ENCODE results near the gene SLC4A5. TPM values are rescaled to one million over a fixed set of nuclear protein-coding genes. Genes with fewer than 3 reads are reported as not detected.
A peak's percentile ranks its signal among the peaks of the same experiment; 100 is the strongest.

The SLC4A5 gene, protein sequence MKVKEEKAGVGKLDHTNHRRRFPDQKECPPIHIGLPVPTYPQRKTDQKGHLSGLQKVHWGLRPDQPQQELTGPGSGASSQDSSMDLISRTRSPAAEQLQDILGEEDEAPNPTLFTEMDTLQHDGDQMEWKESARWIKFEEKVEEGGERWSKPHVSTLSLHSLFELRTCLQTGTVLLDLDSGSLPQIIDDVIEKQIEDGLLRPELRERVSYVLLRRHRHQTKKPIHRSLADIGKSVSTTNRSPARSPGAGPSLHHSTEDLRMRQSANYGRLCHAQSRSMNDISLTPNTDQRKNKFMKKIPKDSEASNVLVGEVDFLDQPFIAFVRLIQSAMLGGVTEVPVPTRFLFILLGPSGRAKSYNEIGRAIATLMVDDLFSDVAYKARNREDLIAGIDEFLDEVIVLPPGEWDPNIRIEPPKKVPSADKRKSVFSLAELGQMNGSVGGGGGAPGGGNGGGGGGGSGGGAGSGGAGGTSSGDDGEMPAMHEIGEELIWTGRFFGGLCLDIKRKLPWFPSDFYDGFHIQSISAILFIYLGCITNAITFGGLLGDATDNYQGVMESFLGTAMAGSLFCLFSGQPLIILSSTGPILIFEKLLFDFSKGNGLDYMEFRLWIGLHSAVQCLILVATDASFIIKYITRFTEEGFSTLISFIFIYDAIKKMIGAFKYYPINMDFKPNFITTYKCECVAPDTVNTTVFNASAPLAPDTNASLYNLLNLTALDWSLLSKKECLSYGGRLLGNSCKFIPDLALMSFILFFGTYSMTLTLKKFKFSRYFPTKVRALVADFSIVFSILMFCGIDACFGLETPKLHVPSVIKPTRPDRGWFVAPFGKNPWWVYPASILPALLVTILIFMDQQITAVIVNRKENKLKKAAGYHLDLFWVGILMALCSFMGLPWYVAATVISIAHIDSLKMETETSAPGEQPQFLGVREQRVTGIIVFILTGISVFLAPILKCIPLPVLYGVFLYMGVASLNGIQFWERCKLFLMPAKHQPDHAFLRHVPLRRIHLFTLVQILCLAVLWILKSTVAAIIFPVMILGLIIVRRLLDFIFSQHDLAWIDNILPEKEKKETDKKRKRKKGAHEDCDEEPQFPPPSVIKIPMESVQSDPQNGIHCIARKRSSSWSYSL
- 10 to 100 TPM in 3 of 6 donors, 1 to 10 TPM in 3; 3.2 to 47.1 (median 11.0) TPM for total RNA-seq

DNA sequence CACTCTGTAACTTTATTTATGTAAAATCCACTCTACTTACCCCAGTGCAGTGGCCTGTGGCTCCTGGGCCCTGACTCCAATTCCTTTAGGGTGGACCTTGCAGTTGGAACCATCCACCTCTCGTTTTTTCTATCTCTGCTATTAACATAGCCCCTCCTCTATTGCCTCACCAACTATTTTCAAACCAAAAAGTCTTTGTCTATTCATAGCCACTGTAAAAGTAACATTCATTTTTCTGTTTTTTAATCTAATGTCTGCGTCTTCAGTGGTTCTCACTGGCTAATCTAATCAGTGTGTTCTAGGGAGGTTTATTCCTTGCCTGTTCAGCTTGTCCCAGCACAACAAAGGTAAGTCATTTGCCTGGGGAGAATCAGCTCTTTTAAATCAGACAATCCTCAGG, at the start of gene SLC4A5:
SLC4A5 (minus strand) TSS at position 101 of the 400 bp plus-strand sequence. CDS start 28,393 bp downstream, outside the sequence.
- no peaks in the 10 kb centered on the region for H3K4me1 ChIP-seq
- TF ChIP-seq POLR2AphosphoS5 (IDR thresholded peaks at IDR 0.05), result no peak
- no peak for TF ChIP-seq POLR2A (IDR thresholded peaks at IDR 0.05)
- TF ChIP-seq EP300 (IDR thresholded peaks at IDR 0.05), result no peak
- TF ChIP-seq, protein P1, sequence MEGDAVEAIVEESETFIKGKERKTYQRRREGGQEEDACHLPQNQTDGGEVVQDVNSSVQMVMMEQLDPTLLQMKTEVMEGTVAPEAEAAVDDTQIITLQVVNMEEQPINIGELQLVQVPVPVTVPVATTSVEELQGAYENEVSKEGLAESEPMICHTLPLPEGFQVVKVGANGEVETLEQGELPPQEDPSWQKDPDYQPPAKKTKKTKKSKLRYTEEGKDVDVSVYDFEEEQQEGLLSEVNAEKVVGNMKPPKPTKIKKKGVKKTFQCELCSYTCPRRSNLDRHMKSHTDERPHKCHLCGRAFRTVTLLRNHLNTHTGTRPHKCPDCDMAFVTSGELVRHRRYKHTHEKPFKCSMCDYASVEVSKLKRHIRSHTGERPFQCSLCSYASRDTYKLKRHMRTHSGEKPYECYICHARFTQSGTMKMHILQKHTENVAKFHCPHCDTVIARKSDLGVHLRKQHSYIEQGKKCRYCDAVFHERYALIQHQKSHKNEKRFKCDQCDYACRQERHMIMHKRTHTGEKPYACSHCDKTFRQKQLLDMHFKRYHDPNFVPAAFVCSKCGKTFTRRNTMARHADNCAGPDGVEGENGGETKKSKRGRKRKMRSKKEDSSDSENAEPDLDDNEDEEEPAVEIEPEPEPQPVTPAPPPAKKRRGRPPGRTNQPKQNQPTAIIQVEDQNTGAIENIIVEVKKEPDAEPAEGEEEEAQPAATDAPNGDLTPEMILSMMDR (IDR thresholded peaks at IDR 0.05), result no peak
- H3K4me3 ChIP-seq, result no peak within 1 kb of the TSS
- H3K27ac ChIP-seq, result no peak within 1 kb of the TSS
- ATAC-seq (ENCODE audit: low FRiP score in 2 of 2) (no peak), DNase-seq (no peak)
- H3K36me3 ChIP-seq, result no peaks in the 10 kb centered on the region
- 79 to 81% methylated on average over 2 of the region's 2 CpGs for WGBS, 2 donors
- H3K9me3 ChIP-seq, result no peaks in the 10 kb centered on the region
- H3K27me3 ChIP-seq, result no peaks in the 10 kb centered on the region

- no peaks in the 10 kb centered on the region for H3K9me3 ChIP-seq
- ATAC-seq (ENCODE audit: low FRiP score in 2 of 2) (no peak), DNase-seq (no peak)
- no peak overlapping the region for H3K27ac ChIP-seq
- peaks cover 17 to 39% (median 24%) of the 10 kb centered on the region in 4 donors for H3K4me1 ChIP-seq
- H3K4me3 ChIP-seq, result peak overlapping the region in 1 of 4 donors; percentile 88
- no peaks in the 10 kb centered on the region for H3K27me3 ChIP-seq
- no peaks in the 10 kb centered on the region for H3K36me3 ChIP-seq
- whole genome bisulfite sequencing, 2 donors, result 76 to 77% methylated on average over 13 of the region's 13 CpGs
- TF ChIP-seq, protein P1 (IDR thresholded peaks at IDR 0.05), result no peak
- no peak for TF ChIP-seq POLR2A (IDR thresholded peaks at IDR 0.05)
- TF ChIP-seq POLR2AphosphoS5 (IDR thresholded peaks at IDR 0.05), result no peak
- TF ChIP-seq EP300 (IDR thresholded peaks at IDR 0.05), result no peak
Observed at GRCh38 chr2:74392449-74392743, 49.2 kb upstream of the SLC4A5 start.

GRCh38 chr2:74391580-74392448, 48.6 kb upstream of the SLC4A5 start:
- Histone ChIP-seq H3K36me3 (no peaks in the 10 kb centered on the region), H3K4me1 (peaks cover 17 to 44% (median 25%) of the 10 kb centered on the region in 4 donors), H3K4me3 (peak overlapping the region; percentile 64 to 88 (median 84)), H3K27ac (peak overlapping the region; percentile 91 to 94 (median 92)), H3K27me3 (no peaks in the 10 kb centered on the region), H3K9me3 (no peaks in the 10 kb centered on the region)
- ATAC-seq (ENCODE audit: low FRiP score in 2 of 2) (peak; percentile 92 to 96), DNase-seq (peak; percentile 93 to 95)
- 4% methylated on average over 21 to 23 of the region's 62 CpGs for WGBS, 2 donors
- TF ChIP-seq POLR2A (IDR thresholded peaks at IDR 0.05) (peak in 2 of 4 donors; percentile 31 to 56), POLR2AphosphoS5 (IDR thresholded peaks at IDR 0.05) (peak in 1 of 2 donors; percentile 66), EP300 (IDR thresholded peaks at IDR 0.05) (no peak)
- TF ChIP-seq, protein P1 (IDR thresholded peaks at IDR 0.05), result peak; percentile 89 to 96 (median 94)

GRCh38 chr2:74391209-74391579, 48.0 kb upstream of the SLC4A5 start:
- Histone ChIP-seq H3K36me3 (no peaks in the 10 kb centered on the region), H3K4me1 (peaks cover 17 to 45% (median 25%) of the 10 kb centered on the region in 4 donors), H3K9me3 (no peaks in the 10 kb centered on the region), H3K27me3 (no peaks in the 10 kb centered on the region), H3K27ac (peak overlapping the region; percentile 91 to 94 (median 92)), H3K4me3 (peak overlapping the region; percentile 64 to 88 (median 84))
- no peak for DNase-seq
- ATAC-seq (ENCODE audit: low FRiP score in 2 of 2), result peak in 1 of 2 donors; percentile 56
- TF ChIP-seq, protein P1 (IDR thresholded peaks at IDR 0.05), result no peak
- TF ChIP-seq POLR2A (IDR thresholded peaks at IDR 0.05) (no peak), EP300 (IDR thresholded peaks at IDR 0.05) (no peak), POLR2AphosphoS5 (IDR thresholded peaks at IDR 0.05) (no peak)
- WGBS, 2 donors, result 0 to 3% methylated on average over 1 to 11 of the region's 11 CpGs

Measured in upper lobe of left lung (tissue), 6 donors.